T-cell (primary cell): Measurements from ENCODE around the gene RNASE8. TPM values are rescaled to one million over a fixed set of nuclear protein-coding genes. Genes with fewer than 3 reads are reported as not detected.

Source experiments
- ATAC-seq, 4 experiments: fragments of 200-7000 bp in 3 of 4; fragments of 150-1000 bp in 1 of 4; cut with Tn5 transposase; replicated peaks in 1 of 4; 1 replicate in 3 of 4; 2 replicates in 1 of 4; pipeline ENCODE4 v1.10.0; 2021; ENCODE audit warnings: moderate library complexity in 3 of 4, mild to moderate bottlenecking in 2 of 4, moderate number of reproducible peaks in 1 of 4
- CTCF ChIA-PET, 2 donors: fragments of 300-600 bp; sonication (Branson Sonifier 250); formaldehyde crosslinking; loops; one replicate each; lab custom pipeline; 2022; ENCODE audit warnings: antibody characterized with exemption in 2 of 2; lab: Charles Lee
- POLR2A ChIA-PET, 2 donors: fragments of 300-600 bp; sonication (Branson Sonifier 250); formaldehyde crosslinking; loops; one replicate each; lab custom pipeline; 2022; ENCODE audit warnings: antibody characterized with exemption in 2 of 2; lab: Charles Lee
- DNase-seq, 35 experiments: peaks; one replicate each; pipeline versions ENCODE4 v3.0.0 to v3.0.0-alpha.2; 2013 to 2023
- H3K27ac ChIP-seq: one replicate; pipeline ENCODE4 v1.5.1; 2013; ENCODE audit warnings: low read length
- H3K27me3 ChIP-seq, 2 experiments: replicated peaks in 1 of 2; 1 replicate in 1 of 2; 2 replicates in 1 of 2; pipeline versions ENCODE4 v1.6.1 to v1.7.0; 2013; ENCODE audit warnings: low read length in 1 of 2, mixed read lengths in 1 of 2; ENCODE audit not compliant: control insufficient read depth in 2 of 2, insufficient read depth in 2 of 2; ENCODE audit errors: extremely low read depth in 1 of 2
- H3K36me3 ChIP-seq, 2 donors: 1 replicate in 1 of 2; 2 replicates in 1 of 2; pipeline versions ENCODE4 v1.6.1 to v1.7.0; 2013; ENCODE audit warnings: low read length in 1 of 2; ENCODE audit not compliant: control insufficient read depth in 2 of 2, insufficient read depth in 1 of 2; ENCODE audit errors: extremely low read depth in 1 of 2
- H3K4me1 ChIP-seq, 2 experiments: 1 replicate in 1 of 2; 2 replicates in 1 of 2; pipeline versions ENCODE4 v1.6.1 to v1.7.0; 2013; ENCODE audit warnings: low read length in 2 of 2, mixed read lengths in 1 of 2; ENCODE audit not compliant: insufficient read depth in 2 of 2, control insufficient read depth in 1 of 2; ENCODE audit errors: extremely low read depth in 1 of 2
- H3K4me3 ChIP-seq, 2 donors: 1 replicate in 1 of 2; 2 replicates in 1 of 2; pipeline versions ENCODE4 v1.5.1 to v1.7.0; 2013; ENCODE audit warnings: mild to moderate bottlenecking in 2 of 2, low read length in 1 of 2, moderate library complexity in 1 of 2; ENCODE audit not compliant: control insufficient read depth in 1 of 2; ENCODE audit errors: extremely low read depth in 1 of 2
- H3K9me3 ChIP-seq: 2 replicates; pipeline ENCODE4 v1.7.0; 2013
- H3K27ac Mint-ChIP-seq, 2 donors: one replicate each; pipeline ENCODE4 v1.8.0; 2020 to 2021; ENCODE audit warnings: mild to moderate bottlenecking in 2 of 2, mixed read lengths in 2 of 2
- H3K27me3 Mint-ChIP-seq, 2 donors: one replicate each; pipeline ENCODE4 v1.8.0; 2021 to 2022; ENCODE audit warnings: mixed read lengths in 2 of 2
- H3K36me3 Mint-ChIP-seq: one replicate; pipeline ENCODE4 v1.8.0; 2021; ENCODE audit warnings: mixed read lengths
- H3K4me1 Mint-ChIP-seq, 3 donors: one replicate each; pipeline ENCODE4 v1.8.0; 2020 to 2022; ENCODE audit warnings: mixed read lengths in 3 of 3, mild to moderate bottlenecking in 1 of 3
- H3K4me3 Mint-ChIP-seq, 3 donors: one replicate each; pipeline ENCODE4 v1.8.0; 2020 to 2022; ENCODE audit warnings: mild to moderate bottlenecking in 3 of 3, mixed read lengths in 3 of 3, moderate library complexity in 3 of 3
- H3K9me3 Mint-ChIP-seq, 3 donors: one replicate each; pipeline ENCODE4 v1.8.0; 2020 to 2022; ENCODE audit warnings: mixed read lengths in 3 of 3
- WGBS: methylation state at CpG from one replicate; pipeline ENCODE4 v1.1.5; 2013; ENCODE audit warnings: missing lambda C conversion rate; ENCODE audit not compliant: insufficient coverage; 5-methylcytosine and 5-hydroxymethylcytosine counted together
- total RNA-seq, 35 experiments: library from RNA in 6 of 35; stranded (reverse) in 6 of 35; fragments of 120-200 nt in 1 of 35; gene quantifications; one replicate each; pipeline versions ENCODE4 v1.2.1 to v1.2.4 and lab custom pipeline; 2013 to 2026

The RNASE8 gene
- total RNA-seq, 5 donors from 2014 or later (not counting 1 experiment from before 2014, with no cell fraction given) = not detected

- no peak overlapping the region for H3K27ac ChIP-seq
- ChIA-PET POLR2A (interaction anchor here in 1 of 2 donors (1.1 kb wide), 1 partner anchor 13 kb away, joined by 3 read pairs; no protein-coding TSS in a partner anchor), CTCF (interaction anchor here in 1 of 2 donors (0.6 kb wide), 1 partner anchor 36 kb away, joined by 3 read pairs; no protein-coding TSS in a partner anchor)
- H3K4me1 ChIP-seq = no peaks in the 10 kb centered on the region
- H3K4me3 ChIP-seq = no peak overlapping the region
- peaks cover 0 to 11% of the 10 kb centered on the region in 2 experiments for H3K27me3 ChIP-seq
- Mint-ChIP-seq H3K27me3 (peaks cover 0 to 4% of the 10 kb centered on the region in 2 donors), H3K36me3 (no peaks in the 10 kb centered on the region), H3K4me1 (no peaks in the 10 kb centered on the region), H3K4me3 (no peak overlapping the region), H3K27ac (no peak overlapping the region), H3K9me3 (no peaks in the 10 kb centered on the region)
- WGBS = no CpG with 5 or more reads among the region's 3 CpGs
- ATAC-seq (no peak), DNase-seq (no peak)
- H3K36me3 ChIP-seq = no peaks in the 10 kb centered on the region
- H3K9me3 ChIP-seq = no peaks in the 10 kb centered on the region
These were observed 7.0 kb upstream of the RNASE8 start for GRCh38 chr14:21050597-21050996.

GRCh38 chr14:21053184-21054122 is 4.2 kb upstream of the RNASE8 start:
- Mint-ChIP-seq H3K9me3 (no peaks in the 10 kb centered on the region), H3K36me3 (no peaks in the 10 kb centered on the region), H3K27me3 (peaks cover 0 to 4% of the 10 kb centered on the region in 2 donors), H3K27ac (no peak overlapping the region), H3K4me3 (no peak overlapping the region), H3K4me1 (no peaks in the 10 kb centered on the region)
- Histone ChIP-seq H3K36me3 (no peaks in the 10 kb centered on the region), H3K27ac (no peak overlapping the region), H3K4me3 (no peak overlapping the region), H3K27me3 (peaks cover 0 to 19% of the 10 kb centered on the region in 2 experiments), H3K9me3 (no peaks in the 10 kb centered on the region), H3K4me1 (no peaks in the 10 kb centered on the region)
- ChIA-PET CTCF (interaction anchor here in 1 of 2 donors (1.2 kb wide), 1 partner anchor 9 kb away, joined by 4 read pairs; no protein-coding TSS in a partner anchor), POLR2A (no interaction called here)
- 79% methylated on average over 11 of the region's 20 CpGs for WGBS
- ATAC-seq = no peak
- DNase-seq = no peak

GRCh38 chr14:21054123-21054767 is 3.4 kb upstream of the RNASE8 start:
- POLR2A ChIA-PET = no interaction called here

GRCh38 chr14:21054768-21055145 is 2.9 kb upstream of the RNASE8 start:
- Histone ChIP-seq H3K9me3 (no peaks in the 10 kb centered on the region), H3K27me3 (peaks cover 0 to 20% of the 10 kb centered on the region in 2 experiments), H3K36me3 (no peaks in the 10 kb centered on the region), H3K27ac (no peak overlapping the region), H3K4me1 (no peaks in the 10 kb centered on the region), H3K4me3 (no peak overlapping the region)
- Mint-ChIP-seq H3K36me3 (no peaks in the 10 kb centered on the region), H3K4me1 (no peaks in the 10 kb centered on the region), H3K27ac (no peak overlapping the region), H3K27me3 (peaks cover 2 to 6% of the 10 kb centered on the region in 2 donors), H3K4me3 (no peak overlapping the region), H3K9me3 (no peaks in the 10 kb centered on the region)
- no CpG with 5 or more reads among the region's 4 CpGs for WGBS
- ChIA-PET CTCF (no interaction called here), POLR2A (no interaction called here)
- DNase-seq (no peak), ATAC-seq (no peak)

More at GRCh38 chr14:21054123-21054767, 3.4 kb upstream of the RNASE8 start:
- DNase-seq (no peak), ATAC-seq (peak in 1 of 4 experiments; percentile 20)
- no peaks in the 10 kb centered on the region for H3K36me3 ChIP-seq
- Mint-ChIP-seq H3K27ac (no peak overlapping the region), H3K27me3 (peaks cover 0 to 4% of the 10 kb centered on the region in 2 donors), H3K4me3 (no peak overlapping the region), H3K9me3 (no peaks in the 10 kb centered on the region), H3K4me1 (no peaks in the 10 kb centered on the region), H3K36me3 (no peaks in the 10 kb centered on the region)
- CTCF ChIA-PET = interaction anchor here in 1 of 2 donors (1.2 kb wide), 1 partner anchor 10 kb away, joined by 4 read pairs; no protein-coding TSS in a partner anchor
- no peaks in the 10 kb centered on the region for H3K4me1 ChIP-seq
- no peak overlapping the region for H3K4me3 ChIP-seq
- no peaks in the 10 kb centered on the region for H3K9me3 ChIP-seq
- no peak overlapping the region for H3K27ac ChIP-seq
- H3K27me3 ChIP-seq = peaks cover 0 to 22% of the 10 kb centered on the region in 2 experiments
- 60% methylated on average over 1 of the region's 3 CpGs for WGBS

- Mint-ChIP-seq H3K4me1 (no peaks in the 10 kb centered on the region), H3K4me3 (no peak overlapping the region), H3K27ac (no peak overlapping the region), H3K27me3 (peaks cover 8 to 14% of the 10 kb centered on the region in 2 donors), H3K36me3 (no peaks in the 10 kb centered on the region), H3K9me3 (no peaks in the 10 kb centered on the region)
- Histone ChIP-seq H3K4me3 (no peak overlapping the region), H3K27me3 (peaks cover 0 to 22% of the 10 kb centered on the region in 2 experiments), H3K27ac (no peak overlapping the region), H3K36me3 (no peaks in the 10 kb centered on the region), H3K4me1 (no peaks in the 10 kb centered on the region), H3K9me3 (no peaks in the 10 kb centered on the region)
- CTCF ChIA-PET = no interaction called here
- DNase-seq (no peak), ATAC-seq (no peak)
- WGBS = 43% methylated on average over 1 of the region's 5 CpGs
- POLR2A ChIA-PET = no interaction called here
These were observed 2.0 kb upstream of the RNASE8 start for GRCh38 chr14:21055432-21056117.
